Activated naive CD8-positive, alpha-beta T cell treated with anti-CD3 and anti-CD28 coated beads, Interleukin-2, amount 10 ng/mL, durations not matched to agents 7 days and 5 days (primary cell): Measurements from ENCODE around the gene KREMEN1. TPM values are rescaled to one million over a fixed set of nuclear protein-coding genes. Genes with fewer than 3 reads are reported as not detected.

ENCODE experiments used
- ATAC-seq: fragments of 150-1000 bp; cut with Tn5 transposase; one replicate; pipeline ENCODE4 v1.10.0; 2021; ENCODE audit warnings: low read depth, moderate library complexity
- POLR2A ChIA-PET: fragments of 350-600 bp; sonication (Branson Sonifier 250); formaldehyde crosslinking; loops from one replicate; lab custom pipeline; 2021; ENCODE audit warnings: antibody characterized with exemption; lab: Charles Lee
- DNase-seq: peaks from one replicate; pipeline ENCODE4 v3.0.0; 2021
- H3K27ac Mint-ChIP-seq: one replicate; pipeline ENCODE4 v1.8.0; 2022; ENCODE audit warnings: mild to moderate bottlenecking, mixed read lengths
- H3K27me3 Mint-ChIP-seq: one replicate; pipeline ENCODE4 v1.8.0; 2022; ENCODE audit warnings: mild to moderate bottlenecking, moderate library complexity, mixed read lengths
- H3K36me3 Mint-ChIP-seq: one replicate; pipeline ENCODE4 v1.8.0; 2021; ENCODE audit warnings: mild to moderate bottlenecking, mixed read lengths
- H3K4me1 Mint-ChIP-seq: one replicate; pipeline ENCODE4 v1.8.0; 2021; ENCODE audit warnings: mixed read lengths
- H3K4me3 Mint-ChIP-seq: one replicate; pipeline ENCODE4 v1.8.0; 2022; ENCODE audit warnings: mild to moderate bottlenecking, moderate library complexity, mixed read lengths
- H3K9me3 Mint-ChIP-seq: one replicate; pipeline ENCODE4 v1.8.0; 2021; ENCODE audit warnings: mixed read lengths
- total RNA-seq, 2 experiments: library from RNA; stranded (reverse); gene quantifications; one replicate each; pipeline ENCODE4 v1.2.3, GENCODE V29; 2021

KREMEN1 gene, protein sequence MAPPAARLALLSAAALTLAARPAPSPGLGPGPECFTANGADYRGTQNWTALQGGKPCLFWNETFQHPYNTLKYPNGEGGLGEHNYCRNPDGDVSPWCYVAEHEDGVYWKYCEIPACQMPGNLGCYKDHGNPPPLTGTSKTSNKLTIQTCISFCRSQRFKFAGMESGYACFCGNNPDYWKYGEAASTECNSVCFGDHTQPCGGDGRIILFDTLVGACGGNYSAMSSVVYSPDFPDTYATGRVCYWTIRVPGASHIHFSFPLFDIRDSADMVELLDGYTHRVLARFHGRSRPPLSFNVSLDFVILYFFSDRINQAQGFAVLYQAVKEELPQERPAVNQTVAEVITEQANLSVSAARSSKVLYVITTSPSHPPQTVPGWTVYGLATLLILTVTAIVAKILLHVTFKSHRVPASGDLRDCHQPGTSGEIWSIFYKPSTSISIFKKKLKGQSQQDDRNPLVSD
- under 1 TPM; 0.19 to 0.26 TPM for total RNA-seq

DNA sequence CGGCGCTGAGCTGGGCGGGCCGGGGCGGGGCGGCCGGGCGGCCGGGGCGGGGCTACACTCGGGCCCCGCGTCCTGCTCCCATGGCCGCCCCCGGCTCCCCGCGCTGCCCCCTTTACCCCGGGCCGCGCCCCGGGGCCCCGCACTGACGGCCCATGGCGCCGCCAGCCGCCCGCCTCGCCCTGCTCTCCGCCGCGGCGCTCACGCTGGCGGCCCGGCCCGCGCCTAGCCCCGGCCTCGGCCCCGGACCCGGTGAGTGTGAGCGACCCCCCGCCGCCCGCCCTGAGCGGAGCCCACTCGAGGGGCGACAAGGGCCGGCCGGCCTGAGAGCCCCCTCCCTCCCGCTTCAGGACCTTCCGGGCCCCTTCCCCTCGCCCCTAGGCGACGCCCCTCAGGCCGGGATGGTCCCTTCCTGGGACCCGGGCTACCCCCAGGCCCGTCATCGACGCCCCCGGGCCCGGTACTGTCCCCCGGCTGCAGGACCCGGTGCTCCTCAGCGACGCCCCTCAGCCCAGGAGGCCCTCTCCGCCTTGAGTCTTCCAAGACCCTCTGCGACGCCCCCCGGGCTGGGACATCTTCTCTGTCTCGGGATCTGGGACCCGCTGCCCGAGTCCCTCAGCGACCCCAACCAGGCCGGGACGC lies at the start of gene KREMEN1:
TSS of gene KREMEN1 (plus strand) at position 57 of the 639 bp plus-strand sequence. CDS start at position 153, 96 bp downstream.
- no peak for ATAC-seq
- Mint-ChIP-seq H3K9me3 (no peaks in the 10 kb centered on the region), H3K27me3 (peaks cover 75% of the 10 kb centered on the region), H3K27ac (no peak within 1 kb of the TSS), H3K36me3 (no peaks in the 10 kb centered on the region), H3K4me1 (peaks cover 15% of the 10 kb centered on the region), H3K4me3 (peak within 1 kb of the TSS; percentile 78)
- POLR2A ChIA-PET, result interaction anchor here (0.6 to 1.0 kb wide), 3 partner anchors 43 to 251 kb away, joined by 3 to 4 read pairs (median 4); no protein-coding TSS in a partner anchor
- no peak for DNase-seq

DNA sequence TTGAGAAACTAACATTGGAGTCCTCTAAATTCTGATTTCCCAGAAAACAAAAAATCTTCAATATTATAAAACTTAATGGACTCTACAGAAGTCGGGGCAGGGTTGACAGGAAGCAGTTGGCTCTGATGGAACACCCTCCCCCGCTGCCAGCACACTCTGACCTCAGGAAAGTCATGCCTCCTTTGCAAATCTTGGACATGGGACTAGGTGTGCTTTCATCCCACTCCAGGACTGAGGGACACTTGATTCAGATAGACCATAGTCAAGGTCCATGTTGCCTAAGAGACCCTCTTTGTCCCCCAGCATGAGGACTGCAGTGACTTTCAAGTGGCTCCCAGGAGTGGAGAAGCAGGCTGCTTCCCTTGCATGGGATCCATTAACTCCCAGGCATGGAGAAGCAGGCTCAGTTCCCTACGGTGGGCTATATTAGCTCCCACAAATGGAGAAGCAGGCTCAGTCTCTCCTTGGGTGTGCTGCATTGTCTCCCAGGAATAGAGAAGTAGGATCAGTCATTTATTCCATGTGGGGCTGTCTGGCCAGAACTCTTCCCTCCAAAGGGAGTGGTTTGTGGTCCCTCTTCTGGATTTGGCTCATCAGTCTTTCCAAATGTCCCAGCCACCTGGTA lies 49.6 kb upstream of the KREMEN1 start:
- H3K4me1 Mint-ChIP-seq, result peaks cover 2% of the 10 kb centered on the region
- no peak overlapping the region for H3K27ac Mint-ChIP-seq
- H3K4me3 Mint-ChIP-seq, result no peak overlapping the region
- peaks cover 34% of the 10 kb centered on the region for H3K27me3 Mint-ChIP-seq
- DNase-seq (no peak), ATAC-seq (no peak)
- POLR2A ChIA-PET, result interaction anchor here (0.7 kb wide), 1 partner anchor 542 kb away, joined by 3 read pairs; no protein-coding TSS in a partner anchor
- no peaks in the 10 kb centered on the region for H3K36me3 Mint-ChIP-seq
- H3K9me3 Mint-ChIP-seq, result peaks cover 3% of the 10 kb centered on the region

DNA sequence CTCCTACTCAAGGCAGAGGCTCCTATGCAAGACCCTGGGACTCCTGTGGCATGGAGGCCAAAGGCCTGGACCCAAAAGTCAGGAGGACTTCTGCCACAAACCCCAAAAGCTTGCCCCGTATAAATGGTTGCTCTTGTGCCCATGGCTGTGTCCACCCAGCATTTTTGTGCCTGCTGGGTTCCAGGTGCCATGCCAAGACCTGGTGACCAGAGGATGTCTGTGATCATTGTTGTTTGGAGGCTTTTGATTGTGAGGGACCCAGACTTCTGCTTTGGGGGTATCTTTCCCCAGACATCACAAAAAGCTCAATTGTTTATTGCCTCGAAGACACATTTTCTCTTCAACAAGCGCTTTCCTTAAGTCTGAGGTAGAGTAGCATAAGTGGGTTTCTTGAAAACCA lies 46.3 kb upstream of the KREMEN1 start:
- no peak for ATAC-seq
- H3K4me3 Mint-ChIP-seq, result no peak overlapping the region
- no peaks in the 10 kb centered on the region for H3K9me3 Mint-ChIP-seq
- DNase-seq, result no peak
- POLR2A ChIA-PET, result no interaction called here
- H3K27me3 Mint-ChIP-seq, result peaks cover 50% of the 10 kb centered on the region
- peaks cover 14% of the 10 kb centered on the region for H3K4me1 Mint-ChIP-seq
- no peaks in the 10 kb centered on the region for H3K36me3 Mint-ChIP-seq
- no peak overlapping the region for H3K27ac Mint-ChIP-seq

DNA sequence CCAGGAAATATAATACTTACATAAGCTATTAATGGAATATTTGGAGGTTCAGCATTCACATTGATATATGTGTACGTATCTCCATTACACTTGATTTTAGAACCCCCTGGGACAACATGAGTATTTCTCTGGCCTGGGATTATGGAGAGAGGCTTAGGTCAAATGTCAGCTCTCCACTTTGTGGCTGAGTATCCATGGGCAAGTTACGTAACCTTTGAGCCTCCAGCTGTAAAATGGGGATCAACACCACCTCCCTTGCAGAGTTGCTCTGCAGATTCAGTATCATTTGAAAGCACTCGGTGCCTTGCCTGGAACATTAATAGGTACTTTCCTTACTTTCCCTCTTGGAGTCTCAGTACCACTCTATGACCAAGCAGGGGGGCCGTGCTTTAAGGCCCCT lies 44.4 kb upstream of the KREMEN1 start:
- H3K9me3 Mint-ChIP-seq, result no peaks in the 10 kb centered on the region
- DNase-seq (no peak), ATAC-seq (no peak)
- no peak overlapping the region for H3K27ac Mint-ChIP-seq
- no peaks in the 10 kb centered on the region for H3K36me3 Mint-ChIP-seq
- peaks cover 62% of the 10 kb centered on the region for H3K27me3 Mint-ChIP-seq
- POLR2A ChIA-PET, result no interaction called here
- peaks cover 14% of the 10 kb centered on the region for H3K4me1 Mint-ChIP-seq
- H3K4me3 Mint-ChIP-seq, result no peak overlapping the region

DNA sequence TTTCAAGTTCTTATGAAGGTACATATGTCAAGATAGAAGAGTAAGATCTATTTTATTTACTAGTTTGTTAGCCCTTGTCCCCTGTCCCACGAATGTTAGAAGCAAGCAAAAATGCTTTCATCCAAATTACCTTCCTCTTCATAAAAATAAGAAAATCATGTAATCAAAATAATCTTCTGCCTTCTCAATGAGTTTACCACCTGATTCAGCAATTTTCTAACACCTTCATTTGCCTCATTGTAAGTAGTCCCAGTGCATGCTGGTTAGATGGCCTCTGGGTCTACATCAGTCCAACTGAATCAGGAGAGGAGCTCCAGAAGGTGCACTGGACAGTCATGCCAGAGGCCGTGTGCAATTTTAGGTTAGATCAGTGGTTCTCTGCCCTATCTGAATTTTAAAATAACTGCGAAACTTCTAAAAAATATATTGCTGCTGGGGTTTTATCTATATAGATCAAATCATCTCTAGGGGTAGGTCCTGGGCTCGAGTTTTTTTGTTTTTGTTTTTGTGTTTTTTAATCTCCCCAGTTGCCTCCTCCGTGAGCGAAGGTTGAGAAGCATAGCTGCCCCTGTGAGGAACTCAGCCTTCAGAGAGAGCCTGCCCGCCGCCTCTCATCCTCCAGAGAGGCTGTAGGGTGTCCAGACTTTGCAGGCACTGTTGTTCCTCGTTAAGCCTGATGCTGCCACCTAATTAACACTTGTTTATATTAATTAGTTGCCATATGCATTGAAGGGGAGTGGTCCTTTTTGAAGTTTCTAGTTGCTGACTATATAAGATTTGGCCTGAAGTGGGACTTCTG lies 43.4 kb upstream of the KREMEN1 start:
- no peak overlapping the region for H3K27ac Mint-ChIP-seq
- DNase-seq (no peak), ATAC-seq (no peak)
- peaks cover 65% of the 10 kb centered on the region for H3K27me3 Mint-ChIP-seq
- no peaks in the 10 kb centered on the region for H3K9me3 Mint-ChIP-seq
- H3K36me3 Mint-ChIP-seq, result no peaks in the 10 kb centered on the region
- H3K4me3 Mint-ChIP-seq, result no peak overlapping the region
- POLR2A ChIA-PET, result no interaction called here
- H3K4me1 Mint-ChIP-seq, result peaks cover 12% of the 10 kb centered on the region

DNA sequence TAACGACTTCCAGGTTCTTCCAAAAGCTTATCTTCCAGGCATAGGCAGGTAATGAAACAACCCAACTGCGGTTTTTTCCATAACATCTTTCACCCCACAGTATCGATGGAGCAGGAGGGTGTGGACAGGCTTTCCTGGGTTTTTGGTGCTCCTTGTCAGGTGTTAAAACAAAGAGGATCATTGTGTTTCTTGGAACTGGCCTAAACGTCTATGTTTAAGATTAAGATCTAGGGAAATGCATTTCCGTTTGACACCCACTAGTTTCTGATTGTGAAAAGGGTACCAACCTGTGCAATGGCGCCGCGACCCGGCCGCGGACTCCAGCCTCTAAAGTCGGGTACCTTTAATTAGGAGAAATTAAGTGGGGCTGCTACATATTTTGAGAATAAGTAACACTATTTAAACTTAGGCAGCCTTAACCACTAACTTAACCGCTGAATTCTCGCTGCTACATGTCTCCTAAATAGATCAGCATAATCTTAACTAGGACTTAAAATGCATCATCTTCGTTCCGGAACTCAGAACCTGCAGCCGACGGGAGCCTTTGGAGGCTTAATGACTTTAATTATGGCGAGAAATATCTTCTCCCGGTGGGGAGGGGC lies 42.7 kb upstream of the KREMEN1 start:
- Mint-ChIP-seq H3K27me3 (peaks cover 69% of the 10 kb centered on the region), H3K4me1 (peaks cover 12% of the 10 kb centered on the region), H3K4me3 (peak overlapping the region; percentile 73), H3K27ac (no peak overlapping the region), H3K36me3 (no peaks in the 10 kb centered on the region), H3K9me3 (no peaks in the 10 kb centered on the region)
- peak; percentile 39 for ATAC-seq
- no peak for DNase-seq
- POLR2A ChIA-PET, result no interaction called here

DNA sequence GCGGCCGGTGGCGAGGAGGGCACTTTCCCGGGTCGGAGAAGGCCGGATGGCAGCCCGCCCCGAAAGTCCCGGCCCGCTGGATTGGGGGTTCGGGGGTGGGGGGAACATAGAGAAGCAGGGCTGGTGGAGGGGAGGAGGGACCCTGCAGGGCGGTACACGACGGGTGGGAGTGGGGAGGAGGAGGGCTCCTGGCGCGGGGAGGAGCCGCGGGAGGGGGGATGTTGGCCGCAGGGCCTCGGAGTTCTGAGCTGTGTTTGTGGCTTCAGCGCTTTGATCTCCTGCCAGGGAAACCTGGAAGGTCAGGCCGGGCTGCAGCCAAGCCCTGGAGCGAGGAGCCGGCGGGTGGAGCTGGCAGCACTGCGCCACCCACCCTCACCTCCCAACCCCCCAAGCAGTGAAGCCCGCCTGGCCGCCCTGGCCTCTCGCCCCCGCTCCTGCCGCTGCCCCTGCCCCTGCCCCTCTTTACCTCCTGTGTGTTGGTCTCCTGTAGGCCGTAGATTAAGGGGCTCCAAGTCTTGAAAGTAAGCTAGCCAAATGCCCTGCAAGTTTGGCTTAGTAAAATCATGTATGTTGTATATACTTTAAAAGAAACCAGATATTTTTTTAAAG lies 42.1 kb upstream of the KREMEN1 start:
- Mint-ChIP-seq H3K36me3 (no peaks in the 10 kb centered on the region), H3K27ac (no peak overlapping the region), H3K4me3 (peak overlapping the region; percentile 73), H3K27me3 (peaks cover 65% of the 10 kb centered on the region), H3K9me3 (no peaks in the 10 kb centered on the region), H3K4me1 (peaks cover 12% of the 10 kb centered on the region)
- ATAC-seq (peak; percentile 18), DNase-seq (no peak)
- POLR2A ChIA-PET, result interaction anchor here (0.5 kb wide), 1 partner anchor 240 kb away, joined by 3 read pairs; no protein-coding TSS in a partner anchor

DNA sequence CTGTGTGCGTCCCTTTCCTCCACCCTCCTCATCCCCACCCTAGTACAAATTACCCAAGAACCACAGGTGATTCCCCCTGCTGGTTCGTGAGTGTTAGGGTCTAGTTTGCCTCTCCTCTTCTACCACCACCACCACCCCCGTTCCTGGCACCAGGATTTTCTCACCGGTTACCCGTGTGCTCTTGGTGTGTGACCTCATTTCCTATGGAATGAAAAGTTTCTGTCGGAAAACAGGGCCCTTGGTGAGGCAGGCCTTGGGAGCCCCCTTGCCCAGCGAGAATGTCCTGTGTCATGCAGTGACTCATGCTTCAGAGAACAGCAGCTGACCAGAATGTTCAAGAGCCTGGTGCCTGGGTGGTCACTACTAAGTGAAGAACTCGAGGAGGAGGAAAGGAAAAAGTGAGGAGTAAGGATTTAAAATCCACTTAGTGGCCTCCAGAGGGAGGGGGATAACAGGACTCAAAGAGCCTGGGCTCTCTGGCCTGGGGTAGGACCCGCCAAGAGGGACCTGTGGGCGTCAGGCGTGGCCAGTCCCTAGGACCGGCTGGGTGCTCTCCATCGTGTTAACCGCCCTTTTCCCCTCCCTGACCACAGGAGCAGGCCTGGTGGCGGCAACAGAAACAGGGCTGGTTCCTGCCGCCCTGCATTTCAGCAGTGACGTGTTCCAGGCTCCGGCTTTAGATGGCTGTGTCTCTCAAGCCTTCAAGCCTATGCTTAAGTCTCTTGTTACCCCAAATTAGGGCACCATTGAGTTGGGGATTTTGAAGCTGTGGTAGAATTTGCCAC lies 41.4 kb upstream of the KREMEN1 start:
- no peaks in the 10 kb centered on the region for H3K9me3 Mint-ChIP-seq
- H3K4me1 Mint-ChIP-seq, result peaks cover 12% of the 10 kb centered on the region
- H3K36me3 Mint-ChIP-seq, result no peaks in the 10 kb centered on the region
- DNase-seq (no peak), ATAC-seq (no peak)
- peaks cover 65% of the 10 kb centered on the region for H3K27me3 Mint-ChIP-seq
- no peak overlapping the region for H3K27ac Mint-ChIP-seq
- peak overlapping the region; percentile 30 for H3K4me3 Mint-ChIP-seq
- POLR2A ChIA-PET, result no interaction called here

DNA sequence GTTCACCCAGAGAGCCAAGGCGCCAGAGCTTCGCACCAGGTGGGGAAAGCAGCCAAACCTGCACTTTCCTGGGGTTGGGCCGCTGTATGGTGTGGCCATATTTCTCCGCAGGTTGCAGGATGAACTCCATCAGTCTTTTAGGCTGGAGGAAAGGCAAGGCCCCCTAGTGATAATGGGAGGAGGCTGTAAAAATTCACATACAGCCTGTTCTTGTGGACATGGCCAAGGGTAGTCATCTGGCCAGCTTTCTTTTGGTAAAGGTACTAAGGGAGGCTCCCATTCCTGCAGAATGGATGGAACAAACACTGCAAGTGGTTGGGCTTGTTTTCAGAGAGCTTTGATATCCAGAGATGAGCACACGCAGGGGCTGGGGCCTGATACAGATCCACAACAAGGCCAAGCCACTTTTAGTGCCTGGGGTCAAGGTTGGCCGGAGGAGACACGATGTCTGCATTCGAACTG lies 40.8 kb upstream of the KREMEN1 start:
- POLR2A ChIA-PET, result no interaction called here
- Mint-ChIP-seq H3K27me3 (peaks cover 60% of the 10 kb centered on the region), H3K4me3 (no peak overlapping the region), H3K27ac (no peak overlapping the region), H3K9me3 (no peaks in the 10 kb centered on the region), H3K4me1 (peaks cover 12% of the 10 kb centered on the region), H3K36me3 (no peaks in the 10 kb centered on the region)
- ATAC-seq (no peak), DNase-seq (no peak)

DNA sequence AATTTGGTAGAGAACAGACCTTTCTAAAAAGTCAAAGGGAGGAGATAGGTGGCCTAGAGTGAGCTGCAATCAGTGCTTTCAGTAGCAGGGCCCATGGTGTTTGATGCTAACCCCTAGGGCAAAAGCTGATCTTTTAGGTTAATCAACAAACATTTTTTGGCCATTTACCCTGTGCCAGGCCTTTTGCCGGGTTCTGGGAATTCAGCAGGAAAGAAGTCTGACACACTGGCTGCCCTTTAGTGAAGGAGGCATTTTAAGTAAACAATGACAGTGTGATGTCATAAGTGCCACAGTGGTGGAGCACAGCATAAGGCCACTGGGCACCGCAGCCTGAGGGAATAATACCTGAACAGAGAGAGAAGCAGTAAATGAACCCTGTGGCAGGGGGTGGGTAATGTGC lies 40.3 kb upstream of the KREMEN1 start:
- H3K4me3 Mint-ChIP-seq, result no peak overlapping the region
- DNase-seq, result no peak
- H3K4me1 Mint-ChIP-seq, result peaks cover 12% of the 10 kb centered on the region
- H3K27me3 Mint-ChIP-seq, result peaks cover 57% of the 10 kb centered on the region
- ATAC-seq, result no peak
- POLR2A ChIA-PET, result interaction anchor here (0.7 kb wide), 1 partner anchor 454 kb away, joined by 3 read pairs; no protein-coding TSS in a partner anchor
- H3K9me3 Mint-ChIP-seq, result no peaks in the 10 kb centered on the region
- H3K36me3 Mint-ChIP-seq, result no peaks in the 10 kb centered on the region
- H3K27ac Mint-ChIP-seq, result no peak overlapping the region

DNA sequence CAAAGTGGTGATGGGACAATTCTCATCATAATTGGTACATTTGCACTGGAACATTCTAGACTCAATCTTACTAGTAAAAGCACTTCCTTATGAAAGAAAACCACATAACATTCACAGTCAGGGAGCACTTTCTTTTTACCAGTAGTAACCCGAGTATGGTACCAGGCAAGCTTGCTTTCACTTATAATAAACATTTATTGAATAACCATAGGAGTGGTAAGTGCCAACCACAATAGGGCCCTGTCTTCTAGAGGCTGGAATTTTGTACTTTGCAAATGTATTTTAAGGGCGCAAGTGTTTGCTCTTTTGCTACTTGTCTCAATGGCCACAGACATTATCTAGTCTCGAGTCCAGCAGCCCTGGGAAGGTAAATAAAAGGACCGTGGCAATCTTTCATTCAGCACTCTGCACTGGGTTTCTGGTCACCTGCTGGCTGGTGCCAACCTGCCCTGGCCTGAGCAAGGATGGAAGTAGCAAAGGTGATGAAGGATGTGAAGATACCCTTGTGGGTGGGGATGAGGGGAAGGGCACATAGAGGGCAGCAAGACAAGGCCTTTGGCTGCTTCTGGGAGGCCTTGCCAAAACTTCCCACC lies 35.4 kb upstream of the KREMEN1 start:
- no peak for DNase-seq
- no peak overlapping the region for H3K27ac Mint-ChIP-seq
- no peaks in the 10 kb centered on the region for H3K36me3 Mint-ChIP-seq
- H3K9me3 Mint-ChIP-seq, result no peaks in the 10 kb centered on the region
- peaks cover 7% of the 10 kb centered on the region for H3K4me1 Mint-ChIP-seq
- POLR2A ChIA-PET, result no interaction called here
- H3K27me3 Mint-ChIP-seq, result peaks cover 30% of the 10 kb centered on the region
- no peak overlapping the region for H3K4me3 Mint-ChIP-seq
- ATAC-seq, result no peak
